Vagina (tissue), 2 donors: ENCODE measurements around the gene SUPV3L1.

ENCODE experiments used
- CTCF ChIP-seq, 3 experiments: fragments of 450-650 bp in 2 of 3; fragments of 200-600 bp in 1 of 3; sonication (generic) in 1 of 3; IDR thresholded peaks; one replicate each; pipeline ENCODE4 v1.5.1; 2017 to 2019; ENCODE audit warnings: antibody characterized with exemption in 3 of 3, mild to moderate bottlenecking in 2 of 3, moderate library complexity in 2 of 3
- POLR2A ChIP-seq, 2 donors: fragments of 450-650 bp; IDR thresholded peaks; one replicate each; pipeline ENCODE4 v1.6.1; 2017; ENCODE audit warnings: antibody characterized with exemption in 2 of 2, mild to moderate bottlenecking in 2 of 2, moderate library complexity in 2 of 2
- POLR2AphosphoS5 ChIP-seq, 2 donors: sonication (generic); formaldehyde crosslinking; IDR thresholded peaks; one replicate each; pipeline ENCODE4 v1.9.0; 2017; ENCODE audit warnings: antibody characterized with exemption in 2 of 2, mild to moderate bottlenecking in 2 of 2, low read depth in 1 of 2; ENCODE audit not compliant: insufficient read depth in 1 of 2

- TF ChIP-seq CTCF (IDR thresholded peaks at IDR 0.05): no peak
- no peak for TF ChIP-seq POLR2AphosphoS5 (IDR thresholded peaks at IDR 0.05; ENCODE audit: insufficient read depth in 1 of 2, low read depth in 1 of 2)
- no peak for TF ChIP-seq POLR2A (IDR thresholded peaks at IDR 0.05)
Observed at GRCh38 chr10:69223028-69223342, 43.0 kb downstream of the SUPV3L1 start.
